GM12875 (cell line): ENCODE results near the gene C17orf100.

Experiments used
- H3K4me3 ChIP-seq: one replicate; pipeline ENCODE4 v1.5.1; 2011; ENCODE audit warnings: low read depth, low read length, control low read depth
- CTCF ChIP-seq: IDR thresholded peaks from 2 replicates; pipeline ENCODE4 v1.5.1; 2011; ENCODE audit warnings: low read depth, mild to moderate bottlenecking, control low read depth, inconsistent platforms, low read length, moderate library complexity, borderline replicate concordance; ENCODE audit not compliant: insufficient read depth

Gene C17orf100

GRCh38 chr17:6636616-6637457, 14.7 kb upstream of the C17orf100 start:
- no peak overlapping the region for H3K4me3 ChIP-seq
- no peak for TF ChIP-seq CTCF

- H3K4me3 ChIP-seq = no peak overlapping the region
Observed at GRCh38 chr17:6637458-6637840, 14.1 kb upstream of the C17orf100 start.

GRCh38 chr17:6638046-6638908, 13.3 kb upstream of the C17orf100 start:
- no peak overlapping the region for H3K4me3 ChIP-seq
- TF ChIP-seq CTCF = no peak

More at GRCh38 chr17:6637458-6637840, 14.1 kb upstream of the C17orf100 start:
- no peak for TF ChIP-seq CTCF

GRCh38 chr17:6639014-6639585, 12.5 kb upstream of the C17orf100 start:
- TF ChIP-seq CTCF = no peak
- H3K4me3 ChIP-seq = peak overlapping the region; percentile 69

- TF ChIP-seq CTCF = no peak
- H3K4me3 ChIP-seq = peak overlapping the region; percentile 69
Observed at GRCh38 chr17:6639586-6640535, 11.7 kb upstream of the C17orf100 start.

- H3K4me3 ChIP-seq = peak within 1 kb of the TSS; percentile 69
- TF ChIP-seq CTCF = no peak
Observed at GRCh38 chr17:6640536-6641246, 10.9 kb upstream of the C17orf100 start, which contains the start of the genes KIAA0753 and TXNDC17. Gene KIAA0753 (minus strand): TSS chr17:6640711. CDS start chr17:6635103, 5,608 bp downstream. Gene TXNDC17 (plus strand): TSS chr17:6641060. CDS start chr17:6641083, 23 bp downstream.
